Astrocyte of the cerebellum (primary cell): ENCODE data around the gene TARBP1.
A peak's percentile ranks its signal among the peaks of the same experiment; 100 is the strongest.

Source experiments
- DNase-seq: peaks from one replicate; pipeline ENCODE4 v3.0.0-alpha.2; 2011; ENCODE audit warnings: low read depth
- H3K4me3 ChIP-seq: 2 replicates; pipeline ENCODE4 v1.5.1; 2011; ENCODE audit warnings: mild to moderate bottlenecking, low read depth, low read length, moderate library complexity
- CTCF ChIP-seq: IDR thresholded peaks from 2 replicates; pipeline ENCODE4 v1.5.1; 2012; ENCODE audit warnings: low read length, low read depth, moderate library complexity, mild to moderate bottlenecking; ENCODE audit errors: missing control alignments
- in situ Hi-C: cut with HindIII; loops from 2 replicates; pipeline ENCODE4 v1.10.0; 2017; ENCODE audit warnings: low sequenced_read_pairs

The TARBP1 gene

GRCh38 chr1:234489698-234490077 lies 10.7 kb upstream of the TARBP1 start:
- no peak for TF ChIP-seq CTCF
- DNase-seq = no peak
- in situ Hi-C loops = loop anchor here (10.0 kb wide), 2 partner anchors 245 to 605 kb away; no protein-coding TSS in a partner anchor
- no peak overlapping the region for H3K4me3 ChIP-seq

- in situ Hi-C loops = loop anchor here (10.0 kb wide), 2 partner anchors 246 to 606 kb away; no protein-coding TSS in a partner anchor
- DNase-seq = no peak
- TF ChIP-seq CTCF = no peak
- no peak overlapping the region for H3K4me3 ChIP-seq
These were observed 10.2 kb upstream of the TARBP1 start for GRCh38 chr1:234489007-234489697.

GRCh38 chr1:234488054-234489006 lies 9.4 kb upstream of the TARBP1 start:
- no peak overlapping the region for H3K4me3 ChIP-seq
- in situ Hi-C loops = loop anchor here (10.0 kb wide), 2 partner anchors 246 to 606 kb away; no protein-coding TSS in a partner anchor
- no peak for TF ChIP-seq CTCF
- no peak for DNase-seq

- in situ Hi-C loops = loop anchor here (10.0 kb wide), 2 partner anchors 248 to 608 kb away; no protein-coding TSS in a partner anchor
- DNase-seq = peak; percentile 55
- peak; percentile 74 for TF ChIP-seq CTCF
- no peak overlapping the region for H3K4me3 ChIP-seq
These were observed 8.2 kb upstream of the TARBP1 start for GRCh38 chr1:234486858-234487840.

- no peak overlapping the region for H3K4me3 ChIP-seq
- no peak for TF ChIP-seq CTCF
- DNase-seq = no peak
- in situ Hi-C loops = loop anchor here (10.0 kb wide), 2 partner anchors 250 to 610 kb away; no protein-coding TSS in a partner anchor
These were observed 6.2 kb upstream of the TARBP1 start for GRCh38 chr1:234484991-234485739.
